GM12873 (cell line): ENCODE results near the gene PDCD1LG2.

ENCODE experiments used
- CTCF ChIP-seq: IDR thresholded peaks from 2 replicates; pipeline ENCODE4 v1.5.1; 2012; ENCODE audit warnings: low read depth, mild to moderate bottlenecking, moderate library complexity, low read length, control low read depth; ENCODE audit not compliant: insufficient read depth; ENCODE audit errors: missing control alignments

The PDCD1LG2 gene

GRCh38 chr9:5529683-5530221 is 19.4 kb downstream of the PDCD1LG2 start:
- no peak for TF ChIP-seq CTCF

- TF ChIP-seq CTCF = no peak
Measured at GRCh38 chr9:5531101-5531882, 21.0 kb downstream of the PDCD1LG2 start.

GRCh38 chr9:5532306-5532705 is 22.0 kb downstream of the PDCD1LG2 start:
- no peak for TF ChIP-seq CTCF

- no peak for TF ChIP-seq CTCF
Measured at GRCh38 chr9:5532790-5533189, 22.5 kb downstream of the PDCD1LG2 start.

GRCh38 chr9:5536684-5537083 is 26.4 kb downstream of the PDCD1LG2 start:
- no peak for TF ChIP-seq CTCF

GRCh38 chr9:5543875-5544702 is 33.8 kb downstream of the PDCD1LG2 start:
- no peak for TF ChIP-seq CTCF
